ENCODE data around the gene AQP6. TPM values are rescaled to one million over a fixed set of nuclear protein-coding genes. Genes with fewer than 3 reads are reported as not detected.

The AQP6 gene
- total RNA-seq, 1 experiment from 2014 or later, result 1.8 TPM

DNA sequence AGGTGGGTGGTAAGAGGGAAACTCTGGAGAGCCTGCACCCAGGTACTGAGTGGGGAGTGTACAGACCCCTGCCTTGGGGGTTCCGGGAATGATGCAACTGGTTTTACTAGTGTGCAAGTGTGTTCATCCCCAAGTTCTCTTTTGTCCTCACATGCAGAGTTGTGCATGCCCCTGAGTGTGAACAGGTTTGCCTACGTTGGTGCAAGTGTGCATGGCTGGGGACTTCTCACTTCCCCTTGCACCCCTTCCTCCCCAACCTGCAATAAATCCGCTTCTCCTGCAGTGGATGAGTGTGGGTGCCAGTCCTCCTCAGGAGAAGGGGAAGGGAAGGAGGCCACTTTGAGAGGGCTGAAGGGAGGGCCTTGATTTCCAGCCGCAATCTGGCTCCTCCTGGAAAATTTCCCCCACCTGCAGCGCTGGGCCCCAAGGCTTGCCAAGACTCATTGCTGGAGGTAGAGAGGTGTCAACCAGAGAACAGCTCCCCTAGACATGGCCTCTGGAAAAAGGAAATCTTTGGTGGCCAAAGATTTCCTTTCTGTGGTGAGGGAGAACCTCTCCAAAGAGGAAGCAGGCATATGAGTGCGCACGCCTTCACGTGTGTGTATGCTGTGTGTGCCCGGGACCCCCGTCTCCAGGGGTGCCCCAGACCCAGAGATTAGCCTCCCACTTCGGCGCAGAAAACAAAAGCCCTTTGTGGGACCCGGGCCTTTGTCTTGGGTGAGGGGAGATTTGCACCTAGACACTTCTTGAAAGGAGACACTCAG lies 16.7 kb upstream of the AQP6 start:
- no peak for DNase-seq (ENCODE audit: low spot score)

DNA sequence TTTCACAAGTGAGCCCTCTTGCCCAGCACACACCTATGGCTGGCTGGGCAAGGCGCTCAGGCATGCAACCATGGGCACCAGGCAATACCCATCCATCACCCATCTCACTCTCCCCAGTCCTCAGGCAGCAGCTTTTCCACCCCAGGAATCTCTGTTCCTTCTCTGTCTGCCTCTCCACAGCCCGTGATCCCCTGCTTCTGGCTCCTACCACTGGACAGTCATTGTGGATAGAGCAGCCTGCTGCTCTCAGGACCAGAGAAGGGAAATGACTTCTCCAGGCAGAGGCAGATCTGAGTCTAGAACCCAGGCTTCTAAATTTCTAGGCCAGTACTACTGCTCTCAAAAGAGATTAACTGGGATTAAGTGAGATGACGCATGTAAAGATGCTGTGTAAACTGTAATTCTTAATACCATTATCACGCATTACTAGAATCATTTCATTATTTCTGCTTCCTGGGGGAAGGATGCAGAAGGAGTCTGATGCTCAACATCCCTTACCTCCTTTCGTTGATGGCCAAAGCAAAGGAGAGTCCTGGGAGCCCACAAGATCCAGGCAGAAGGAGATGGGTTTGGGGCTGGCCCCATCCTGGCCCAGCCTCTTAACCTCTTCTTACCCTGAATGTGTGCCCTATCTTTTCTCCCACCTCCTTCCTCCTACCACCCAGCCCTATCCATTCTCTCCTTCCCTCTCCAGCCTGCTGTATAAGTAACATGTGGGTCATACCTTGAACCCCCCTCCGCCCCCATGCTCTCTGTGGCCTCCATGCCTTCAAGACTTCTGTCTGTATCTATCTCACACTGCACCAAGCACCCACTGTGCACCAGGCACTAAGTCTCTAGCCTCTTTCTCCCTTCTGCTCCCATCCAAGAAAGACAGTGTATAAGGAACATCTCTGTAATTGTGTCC lies 15.8 kb upstream of the AQP6 start:
- DNase-seq (ENCODE audit: low spot score), result no peak

DNA sequence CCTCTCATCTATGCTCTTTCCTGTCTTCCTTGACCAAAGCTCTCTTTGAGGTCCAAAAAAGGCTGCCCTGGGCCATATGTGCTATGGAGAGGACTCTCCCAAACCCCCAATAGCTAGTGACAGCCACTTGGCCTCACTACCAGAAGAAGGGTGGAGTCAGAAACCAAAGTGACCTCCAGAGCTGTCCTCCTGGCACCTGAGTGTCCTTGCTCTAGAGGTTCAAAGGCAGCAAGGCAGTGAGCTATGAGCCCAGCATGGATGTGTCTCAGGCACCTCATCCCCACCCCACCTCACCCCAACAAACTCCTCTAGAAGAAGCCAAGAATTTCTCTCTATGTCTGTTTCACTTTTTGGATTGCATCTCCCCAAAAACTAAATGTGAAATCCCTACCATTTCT lies 15.2 kb upstream of the AQP6 start:
- DNase-seq (ENCODE audit: low spot score), result no peak

DNA sequence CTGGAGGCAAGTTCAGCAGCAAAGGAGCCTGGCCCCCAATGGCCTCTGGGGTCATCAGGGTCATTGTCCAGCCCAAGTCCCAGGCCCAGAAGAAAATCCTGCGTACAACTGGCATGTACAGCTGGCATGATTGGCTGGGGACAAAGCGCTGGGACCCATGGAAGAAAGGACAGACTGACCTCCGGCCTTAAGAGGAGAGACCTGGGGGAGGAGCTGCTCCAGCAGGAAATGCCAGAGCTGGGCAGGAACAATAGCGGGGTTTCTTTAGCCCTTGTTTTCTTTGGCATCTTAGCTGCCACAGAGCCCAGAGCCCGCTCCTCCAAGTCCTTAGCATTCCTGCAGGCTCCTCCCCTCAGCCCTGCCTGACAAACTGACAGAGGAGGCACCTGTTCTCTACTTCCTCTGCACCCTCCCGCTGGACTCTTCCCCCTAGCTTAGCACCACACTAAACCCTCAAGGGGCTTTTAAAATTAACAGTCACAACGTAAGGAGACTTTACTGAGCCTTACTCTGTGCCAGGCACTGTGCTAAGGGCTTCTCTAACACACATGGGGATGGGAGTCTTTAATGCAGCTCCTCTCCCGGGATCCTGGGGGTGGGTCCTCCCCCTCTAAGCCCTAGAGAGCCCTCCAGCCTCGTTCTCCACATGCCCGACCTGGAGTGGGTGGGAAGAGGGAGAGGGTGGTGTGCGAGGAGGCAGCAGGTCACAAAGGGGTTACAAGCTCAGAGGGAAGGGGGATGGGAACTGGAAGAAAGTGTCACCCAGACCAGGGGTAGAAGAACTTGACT lies 12.9 kb upstream of the AQP6 start:
- peak; percentile 97 for DNase-seq (ENCODE audit: low spot score)

DNA sequence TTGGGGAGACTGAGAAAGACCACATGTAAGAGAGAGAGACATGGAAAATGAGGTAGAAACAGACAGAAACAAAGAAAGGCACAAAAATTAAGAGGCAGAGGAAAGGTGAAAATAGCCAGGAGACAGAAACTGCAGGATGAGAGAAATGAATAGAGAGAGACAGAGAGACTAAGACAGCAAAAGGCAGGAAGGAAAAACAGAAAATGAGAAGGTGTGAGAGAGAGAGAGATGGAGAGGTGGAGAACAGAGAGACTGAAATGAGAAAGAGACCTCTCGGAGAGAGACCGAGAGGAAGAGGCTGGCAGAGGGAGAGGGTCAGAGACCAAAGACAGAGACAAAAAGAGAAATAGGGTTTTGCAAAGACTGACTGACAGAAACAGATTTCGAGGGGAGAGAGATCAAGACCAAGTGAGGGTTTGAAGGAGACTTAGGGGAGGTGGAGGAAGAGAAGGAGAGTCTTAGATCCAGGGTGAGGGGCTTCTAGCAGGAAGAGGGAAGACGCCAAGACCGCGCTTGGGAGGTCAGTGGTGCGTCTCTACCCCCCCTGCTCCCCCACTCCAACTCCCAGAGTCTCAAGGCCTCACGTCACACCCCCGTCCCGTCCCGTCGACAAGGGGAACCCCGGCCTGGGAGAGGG lies 12.2 kb upstream of the AQP6 start:
- DNase-seq (ENCODE audit: low spot score), result peak; percentile 50

DNA sequence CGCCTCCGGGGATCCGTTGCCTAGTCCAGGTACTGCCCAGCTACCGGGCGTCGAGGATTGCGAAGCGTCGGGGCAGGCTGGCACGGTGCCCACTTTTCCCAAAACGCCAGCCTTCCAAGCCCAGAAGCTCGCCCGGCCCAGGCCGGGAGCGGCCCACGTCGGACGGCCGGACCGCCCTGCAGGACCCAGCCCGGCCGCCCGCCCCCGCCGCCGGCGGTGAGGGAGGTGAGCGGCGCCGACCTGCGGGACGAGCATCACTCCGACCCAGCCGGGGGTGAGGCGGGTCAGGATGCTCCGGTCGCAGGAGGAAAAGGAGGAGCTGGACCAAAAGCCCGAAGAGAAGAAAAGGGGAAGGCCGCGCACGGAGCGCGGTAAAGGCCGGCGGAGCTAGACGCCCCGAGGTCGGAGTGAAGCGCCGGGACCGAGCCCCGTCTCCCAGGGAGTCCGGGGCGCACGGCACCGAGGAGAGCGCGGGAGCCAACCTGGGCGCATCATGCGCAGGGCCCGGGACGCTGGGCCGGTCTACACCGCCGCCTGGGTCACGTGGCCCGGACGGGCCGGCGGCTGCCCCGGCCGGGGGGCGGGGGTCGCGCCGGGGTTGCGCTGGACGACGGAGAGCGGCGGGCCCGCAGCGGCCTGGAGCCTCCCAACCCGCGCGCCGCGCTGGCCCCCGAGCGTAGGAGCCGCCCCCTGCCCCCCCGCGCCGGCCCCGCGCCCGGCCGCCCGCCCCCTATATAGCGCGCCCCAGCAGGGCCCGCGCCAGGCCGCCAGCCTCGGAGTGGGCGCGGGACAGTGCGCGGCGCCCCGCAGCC lies 11.4 kb upstream of the AQP6 start, which contains the start of gene AQP5:
AQP5 (plus strand) TSS at position 762 of the 812 bp plus-strand sequence. CDS start 146 bp downstream, outside the sequence.
- DNase-seq (ENCODE audit: low spot score), result no peak

DNA sequence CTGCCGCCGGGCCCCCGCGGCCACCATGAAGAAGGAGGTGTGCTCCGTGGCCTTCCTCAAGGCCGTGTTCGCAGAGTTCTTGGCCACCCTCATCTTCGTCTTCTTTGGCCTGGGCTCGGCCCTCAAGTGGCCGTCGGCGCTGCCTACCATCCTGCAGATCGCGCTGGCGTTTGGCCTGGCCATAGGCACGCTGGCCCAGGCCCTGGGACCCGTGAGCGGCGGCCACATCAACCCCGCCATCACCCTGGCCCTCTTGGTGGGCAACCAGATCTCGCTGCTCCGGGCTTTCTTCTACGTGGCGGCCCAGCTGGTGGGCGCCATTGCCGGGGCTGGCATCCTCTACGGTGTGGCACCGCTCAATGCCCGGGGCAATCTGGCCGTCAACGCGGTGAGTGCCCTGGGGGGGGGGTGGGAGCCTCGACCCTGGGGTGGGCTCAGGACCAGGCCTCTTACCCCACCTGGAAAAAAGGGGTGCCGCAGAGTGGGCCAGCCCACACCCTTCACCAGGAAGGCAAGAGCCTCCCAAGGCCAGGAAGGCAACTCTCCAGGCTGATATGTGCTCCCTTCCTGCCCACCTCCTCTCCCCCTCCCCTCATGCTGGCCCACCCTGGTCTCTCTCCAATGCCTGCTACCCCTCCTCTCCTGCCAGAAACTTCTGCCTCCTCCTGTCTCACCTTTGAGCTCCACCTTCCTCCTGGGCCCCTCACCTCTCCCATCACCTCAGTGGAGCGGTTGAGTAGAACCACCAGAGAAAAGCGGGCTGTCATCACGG lies 10.6 kb upstream of the AQP6 start:
- DNase-seq (ENCODE audit: low spot score), result no peak

DNA sequence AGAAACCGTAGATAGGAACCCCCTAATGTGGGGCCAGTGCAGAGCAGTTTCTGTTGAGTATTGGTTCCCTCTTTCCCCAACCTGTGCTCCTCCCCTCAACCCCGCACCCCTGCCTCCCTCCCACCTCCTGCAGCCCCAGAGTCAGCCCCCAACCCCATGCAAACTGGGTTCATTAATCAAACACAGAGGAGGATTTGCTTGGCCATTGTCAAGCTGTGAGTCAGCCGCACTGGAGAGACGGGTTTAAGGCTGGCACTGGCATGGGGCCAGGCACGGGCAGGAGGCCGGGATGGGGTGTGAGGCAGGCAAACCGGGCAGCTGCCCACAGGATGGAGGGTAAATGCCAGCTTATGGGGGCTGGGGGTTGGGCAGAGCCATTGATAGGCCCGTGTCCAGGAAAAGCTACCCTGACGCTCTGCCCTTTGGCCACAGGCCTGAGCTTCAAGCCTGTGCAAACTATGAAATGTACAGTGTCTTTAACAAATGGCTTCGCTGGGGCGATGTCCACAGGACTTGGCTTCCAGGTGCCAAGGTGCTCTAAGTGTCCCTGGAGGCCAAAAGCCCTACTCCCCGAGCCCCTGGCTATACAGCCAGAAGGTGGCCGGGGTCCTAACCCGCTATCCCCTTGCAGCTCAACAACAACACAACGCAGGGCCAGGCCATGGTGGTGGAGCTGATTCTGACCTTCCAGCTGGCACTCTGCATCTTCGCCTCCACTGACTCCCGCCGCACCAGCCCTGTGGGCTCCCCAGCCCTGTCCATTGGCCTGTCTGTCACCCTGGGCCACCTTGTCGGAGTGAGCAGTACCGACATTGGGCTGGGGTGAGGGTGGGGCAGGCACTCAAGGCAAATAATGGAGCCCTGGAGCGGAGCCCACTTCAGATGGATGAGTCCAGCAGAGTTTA lies 9.6 kb upstream of the AQP6 start:
- DNase-seq (ENCODE audit: low spot score), result peak; percentile 95

DNA sequence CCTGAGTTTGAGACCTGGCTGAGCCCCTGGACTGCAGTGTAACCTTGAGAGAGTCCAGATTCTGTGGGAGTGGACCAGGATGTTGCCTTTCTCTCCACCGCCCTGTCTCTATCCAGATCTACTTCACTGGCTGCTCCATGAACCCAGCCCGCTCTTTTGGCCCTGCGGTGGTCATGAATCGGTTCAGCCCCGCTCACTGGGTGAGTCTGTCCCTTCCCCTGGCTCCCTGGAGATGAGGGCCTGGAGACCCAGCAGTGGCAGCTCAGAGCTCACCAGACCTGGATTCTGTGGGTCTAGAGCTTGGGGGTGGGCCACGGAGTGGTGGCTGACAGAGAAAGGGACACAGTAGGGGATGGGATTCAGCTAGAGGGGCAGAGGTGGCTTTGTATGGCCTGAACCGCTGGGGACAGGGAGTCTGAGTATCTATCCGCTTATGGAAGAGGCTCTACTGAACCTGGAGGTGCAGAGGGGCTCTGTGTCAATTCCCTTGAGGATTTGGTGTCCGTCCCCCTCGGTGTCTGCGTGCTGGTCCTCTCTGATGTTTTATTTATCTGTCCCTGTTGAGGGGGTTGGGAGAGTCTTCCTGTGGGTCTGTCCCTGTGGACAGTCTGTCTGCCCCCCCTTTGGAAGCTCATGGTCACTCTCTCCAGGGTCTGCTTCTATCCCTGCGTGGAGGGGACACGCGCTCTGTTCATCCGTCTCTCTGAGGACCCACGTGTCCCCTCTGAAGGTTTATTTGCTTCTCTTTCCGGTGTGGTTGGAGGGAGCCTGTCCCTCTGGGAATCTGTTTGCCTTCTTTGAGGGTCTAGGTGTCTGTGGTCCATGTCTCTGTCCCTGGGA lies 8.6 kb upstream of the AQP6 start:
- DNase-seq (ENCODE audit: low spot score), result no peak

DNA sequence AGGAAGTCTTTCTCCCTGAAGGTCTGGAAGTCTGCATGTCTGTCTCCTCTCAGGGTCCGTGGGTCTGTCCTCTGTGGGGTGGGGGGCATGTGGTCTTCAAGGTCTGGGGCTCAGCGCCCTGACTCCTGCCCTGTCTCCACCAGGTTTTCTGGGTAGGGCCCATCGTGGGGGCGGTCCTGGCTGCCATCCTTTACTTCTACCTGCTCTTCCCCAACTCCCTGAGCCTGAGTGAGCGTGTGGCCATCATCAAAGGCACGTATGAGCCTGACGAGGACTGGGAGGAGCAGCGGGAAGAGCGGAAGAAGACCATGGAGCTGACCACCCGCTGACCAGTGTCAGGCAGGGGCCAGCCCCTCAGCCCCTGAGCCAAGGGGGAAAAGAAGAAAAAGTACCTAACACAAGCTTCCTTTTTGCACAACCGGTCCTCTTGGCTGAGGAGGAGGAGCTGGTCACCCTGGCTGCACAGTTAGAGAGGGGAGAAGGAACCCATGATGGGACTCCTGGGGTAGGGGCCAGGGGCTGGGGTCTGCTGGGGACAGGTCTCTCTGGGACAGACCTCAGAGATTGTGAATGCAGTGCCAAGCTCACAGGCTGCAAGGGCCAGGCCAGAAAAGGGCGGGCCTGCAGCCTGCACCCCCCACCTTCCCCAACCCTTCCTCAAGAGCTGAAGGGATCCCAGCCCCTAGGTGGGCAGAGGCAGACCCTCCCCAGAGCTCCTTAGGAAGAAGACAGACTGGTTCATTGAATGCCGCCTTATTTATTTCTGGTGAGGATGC lies 7.7 kb upstream of the AQP6 start:
- no peak for DNase-seq (ENCODE audit: low spot score)

DNA sequence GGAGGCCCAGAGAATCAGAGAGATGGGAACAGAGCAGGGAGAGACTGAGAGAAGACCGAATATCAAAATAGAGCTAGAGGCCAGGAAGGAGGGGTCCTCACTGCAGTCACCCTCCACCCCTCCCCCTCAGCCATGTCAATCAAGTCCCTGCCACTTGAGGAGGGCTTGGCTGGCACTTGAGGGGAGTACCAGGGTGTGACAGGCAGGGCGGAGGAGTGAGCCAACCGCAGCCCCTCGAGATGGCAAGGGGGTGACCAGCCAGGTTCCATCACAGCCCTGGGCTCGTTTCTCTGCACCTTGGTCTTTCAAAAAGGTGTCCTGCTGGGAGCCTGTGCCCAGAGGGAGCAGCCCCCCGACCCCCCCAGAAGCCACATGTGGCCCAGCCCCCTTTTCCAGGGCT lies 6.9 kb upstream of the AQP6 start:
- no peak for DNase-seq (ENCODE audit: low spot score)

DNA sequence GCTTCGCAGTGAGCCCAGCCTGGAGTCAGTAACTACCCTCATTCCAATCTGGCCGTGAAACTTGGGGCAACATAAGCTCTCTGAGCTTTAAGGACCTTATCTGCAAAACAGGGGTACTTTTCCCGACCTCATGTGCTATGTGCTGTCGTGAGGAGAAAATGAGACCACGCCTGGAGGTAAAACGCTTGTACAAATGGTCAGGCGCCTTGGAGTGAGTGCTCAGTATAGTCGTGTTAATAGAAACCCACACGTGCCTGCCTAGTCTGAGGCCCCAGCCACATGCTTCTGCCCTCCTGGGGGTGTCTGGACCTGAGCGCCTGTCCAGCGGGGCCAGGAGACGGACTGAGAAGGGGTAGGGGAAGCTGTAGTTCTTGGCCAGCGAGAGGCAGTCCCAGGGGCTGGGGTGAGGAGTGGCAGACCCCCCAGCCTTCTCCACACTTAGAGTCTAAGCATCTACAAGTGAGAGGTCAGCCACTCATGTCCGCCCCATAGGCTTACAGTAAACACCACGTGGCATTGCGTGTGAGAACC lies 6.2 kb upstream of the AQP6 start:
- DNase-seq (ENCODE audit: low spot score), result no peak

DNA sequence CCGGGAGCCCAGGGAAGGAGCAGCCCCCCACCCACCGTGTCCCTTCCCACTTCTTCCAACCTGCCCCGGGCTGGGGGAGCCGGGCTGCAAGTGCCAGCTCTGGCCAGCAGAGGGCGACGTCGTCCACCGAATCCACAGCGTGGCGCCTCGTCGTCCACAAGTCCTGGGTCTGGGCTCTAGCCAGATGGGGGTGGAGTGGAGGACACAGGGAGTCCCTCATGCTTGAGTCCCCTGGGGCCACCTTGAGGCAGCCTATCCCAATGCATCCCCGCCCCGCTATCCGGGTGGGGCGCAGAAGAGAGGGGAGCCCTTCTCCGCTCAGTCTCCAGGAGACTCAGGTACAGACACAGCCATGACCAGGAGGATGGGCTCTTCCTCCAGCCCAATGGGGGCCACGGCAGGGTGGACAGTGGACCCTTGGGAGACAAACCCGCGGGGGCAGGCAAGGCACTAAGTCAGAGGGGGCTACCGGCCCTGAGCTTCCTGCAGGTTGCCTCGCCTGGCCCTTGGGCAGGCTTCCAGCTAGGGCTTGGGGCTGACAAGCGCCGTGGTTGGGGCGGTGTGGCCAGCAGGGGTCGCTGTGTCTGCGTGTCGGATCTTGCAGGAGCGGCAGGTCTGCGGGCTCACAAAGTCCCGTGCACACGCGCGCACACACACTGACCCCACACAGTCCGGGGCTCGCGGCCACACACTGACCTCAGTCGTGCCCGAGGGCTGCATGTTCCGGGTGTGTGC lies 5.5 kb upstream of the AQP6 start:
- DNase-seq (ENCODE audit: low spot score), result peak; percentile 86

DNA sequence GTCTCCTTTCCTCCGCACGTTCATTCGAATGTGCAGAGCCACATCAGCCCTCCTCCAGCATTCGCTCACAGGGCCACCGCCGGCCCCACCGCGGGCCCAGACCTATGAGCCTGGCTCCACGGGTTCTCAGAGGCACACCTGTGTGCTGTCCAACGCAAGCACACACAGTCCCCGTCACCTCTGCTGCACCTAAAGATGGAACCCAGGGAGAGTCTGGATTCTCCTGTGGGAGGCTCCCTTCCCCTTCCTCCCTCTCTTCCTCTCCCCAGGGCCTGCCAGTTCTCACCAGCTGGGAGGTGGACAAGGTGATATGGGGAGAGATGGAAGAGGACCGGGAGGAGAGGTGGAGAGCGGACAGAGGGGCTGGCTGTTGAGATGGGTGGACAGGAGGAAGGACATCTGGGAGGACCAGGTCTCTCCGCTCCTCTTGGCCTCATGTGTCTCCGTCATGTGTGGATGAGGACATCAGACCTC lies 4.9 kb upstream of the AQP6 start:
- no peak for DNase-seq (ENCODE audit: low spot score)

DNA sequence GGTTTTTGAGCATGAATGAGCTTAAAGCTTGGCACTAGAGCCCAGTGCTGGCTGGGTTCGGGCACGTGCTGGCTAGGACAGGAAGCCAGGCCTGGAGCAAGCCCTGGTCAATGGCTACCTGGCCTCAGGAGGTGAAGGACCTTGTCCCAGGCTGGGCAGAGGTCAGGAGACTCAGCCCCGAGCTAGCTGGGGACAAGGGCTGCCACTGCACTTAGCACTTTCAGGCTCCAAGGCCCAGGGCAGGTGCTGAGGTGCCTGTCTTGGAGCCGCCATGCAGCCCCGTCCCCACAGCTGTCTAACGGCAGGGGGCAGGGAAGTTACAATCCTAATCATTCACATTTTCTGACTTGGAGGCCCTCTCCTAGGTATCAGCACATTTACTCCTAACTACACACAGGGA lies 4.3 kb upstream of the AQP6 start:
- DNase-seq (ENCODE audit: low spot score), result no peak

DNA sequence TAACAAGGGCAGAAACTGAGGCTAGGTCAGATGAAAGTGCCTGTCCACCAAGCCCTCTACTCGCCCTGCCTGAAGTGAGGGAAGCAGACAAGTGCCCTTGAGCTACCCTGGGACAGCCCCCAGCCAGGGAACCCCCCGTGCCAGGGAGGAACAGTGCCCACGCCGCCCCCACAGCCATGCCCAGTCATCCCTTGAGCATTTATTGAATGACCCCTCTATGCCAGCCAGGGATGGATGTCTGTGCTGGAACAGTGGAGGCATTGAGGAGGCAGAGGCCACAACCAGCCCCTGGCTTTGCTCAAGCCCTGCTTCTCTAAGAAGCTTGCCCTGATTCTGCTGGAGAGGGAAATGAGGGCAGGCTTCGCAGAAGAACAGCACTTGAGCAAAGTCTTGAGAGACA lies 3.7 kb upstream of the AQP6 start:
- no peak for DNase-seq (ENCODE audit: low spot score)
